Stimulated activated CD8-positive, alpha-beta memory T cell treated with anti-CD3 and anti-CD28 coated beads, Interleukin-7, amount 100 ng/mL, for 1 hour (primary cell): Measurements from ENCODE around the gene STK39.

Experiments used
- DNase-seq, 2 donors: peaks; one replicate each; pipeline ENCODE4 v3.0.0-alpha.2; 2020; ENCODE audit warnings: low read depth in 2 of 2

Gene STK39

GRCh38 chr2:168184681-168185513 is 62.5 kb downstream of the STK39 start:
- DNase-seq: no peak

- no peak for DNase-seq
Measured at GRCh38 chr2:168183308-168183997, 63.9 kb downstream of the STK39 start.

GRCh38 chr2:168182550-168183249 is 64.7 kb downstream of the STK39 start:
- DNase-seq: no peak

GRCh38 chr2:168181825-168182224 is 65.6 kb downstream of the STK39 start:
- no peak for DNase-seq

- DNase-seq: no peak
Measured at GRCh38 chr2:168180914-168181313, 66.5 kb downstream of the STK39 start.

GRCh38 chr2:168180483-168180882 is 66.9 kb downstream of the STK39 start:
- no peak for DNase-seq

- DNase-seq: no peak
Measured at GRCh38 chr2:168179592-168179991, 67.8 kb downstream of the STK39 start.

- no peak for DNase-seq
Measured at GRCh38 chr2:168178520-168179324, 68.7 kb downstream of the STK39 start.

- no peak for DNase-seq
Measured at GRCh38 chr2:168176402-168176801, 71.0 kb downstream of the STK39 start.

GRCh38 chr2:168175469-168175868 is 71.9 kb downstream of the STK39 start:
- DNase-seq: no peak

GRCh38 chr2:168174756-168175155 is 72.6 kb downstream of the STK39 start:
- DNase-seq: no peak

- DNase-seq: no peak
Measured at GRCh38 chr2:168172071-168172470, 75.3 kb downstream of the STK39 start.

- no peak for DNase-seq
Measured at GRCh38 chr2:168171059-168171762, 76.2 kb downstream of the STK39 start.

GRCh38 chr2:168169097-168169745 is 78.2 kb downstream of the STK39 start:
- no peak for DNase-seq

- DNase-seq: no peak
Measured at GRCh38 chr2:168167511-168168263, 79.7 kb downstream of the STK39 start.

- DNase-seq: no peak
Measured at GRCh38 chr2:168166902-168167510, 80.4 kb downstream of the STK39 start.

- DNase-seq: no peak
Measured at GRCh38 chr2:168165985-168166901, 81.2 kb downstream of the STK39 start.

- DNase-seq: no peak
Measured at GRCh38 chr2:168165397-168165796, 82.0 kb downstream of the STK39 start.
